Measurements from ENCODE around the gene UBL7.
A peak's percentile ranks its signal among the peaks of the same experiment; 100 is the strongest.

The UBL7 gene

DNA sequence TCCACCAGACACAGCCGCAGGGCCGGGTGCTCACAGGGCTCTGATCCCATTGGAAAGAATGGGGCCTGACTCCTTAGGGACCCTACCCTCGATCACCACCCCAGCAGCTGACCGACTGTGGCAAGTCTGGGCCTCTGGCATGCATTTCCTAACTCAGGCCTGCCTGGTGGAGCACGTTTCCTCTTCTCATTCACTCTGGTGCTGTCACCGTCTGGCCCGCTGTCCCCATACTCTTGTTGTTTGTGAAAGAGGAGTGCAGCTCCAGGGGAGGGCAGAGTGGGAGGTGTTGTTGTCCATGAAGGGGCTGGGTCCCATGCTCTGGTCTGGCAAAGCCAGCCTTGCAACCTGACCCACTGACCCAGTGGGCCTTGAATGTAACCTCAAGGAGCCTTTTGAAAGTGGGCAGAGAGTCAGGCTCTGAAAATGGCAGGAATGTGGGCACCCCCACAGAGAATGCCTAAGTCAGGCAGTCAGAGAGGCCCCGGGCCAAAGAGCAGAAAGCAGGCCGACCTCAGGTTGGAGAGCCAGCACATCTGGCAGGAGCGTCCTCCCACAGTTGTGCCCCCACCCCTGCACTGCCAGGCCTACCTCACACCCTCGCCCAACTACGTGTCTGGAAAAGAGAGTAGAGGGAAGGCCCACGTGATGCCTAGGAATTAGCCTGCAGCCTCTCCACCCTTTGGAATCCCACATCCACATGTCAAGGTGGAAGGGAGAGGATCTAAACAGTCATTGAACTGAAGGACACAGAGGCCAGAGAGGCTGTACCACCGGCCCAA lies 38.1 kb downstream of the UBL7 start:
- peak; percentile 95 for DNase-seq (ENCODE audit: low read depth)

DNA sequence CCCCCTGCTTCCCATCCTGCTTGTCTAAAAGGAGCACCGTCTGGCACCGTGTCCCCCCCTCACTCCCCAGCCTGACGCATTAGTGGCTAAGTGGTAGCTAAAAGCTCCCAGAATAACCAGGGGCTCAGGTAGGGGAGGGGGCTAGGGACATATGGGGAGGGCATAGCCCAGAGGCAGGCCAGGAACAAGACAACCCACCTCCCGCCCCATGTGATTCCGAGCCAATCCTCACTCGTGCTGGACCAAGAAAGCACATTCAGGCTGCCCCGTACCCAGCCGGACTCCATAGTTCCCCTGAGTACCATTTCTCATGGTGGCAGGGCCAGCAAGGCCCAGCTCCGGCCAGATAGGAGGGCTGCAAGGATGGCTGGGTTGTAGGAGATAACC lies 38.7 kb downstream of the UBL7 start:
- no peak for DNase-seq (ENCODE audit: low read depth)

DNA sequence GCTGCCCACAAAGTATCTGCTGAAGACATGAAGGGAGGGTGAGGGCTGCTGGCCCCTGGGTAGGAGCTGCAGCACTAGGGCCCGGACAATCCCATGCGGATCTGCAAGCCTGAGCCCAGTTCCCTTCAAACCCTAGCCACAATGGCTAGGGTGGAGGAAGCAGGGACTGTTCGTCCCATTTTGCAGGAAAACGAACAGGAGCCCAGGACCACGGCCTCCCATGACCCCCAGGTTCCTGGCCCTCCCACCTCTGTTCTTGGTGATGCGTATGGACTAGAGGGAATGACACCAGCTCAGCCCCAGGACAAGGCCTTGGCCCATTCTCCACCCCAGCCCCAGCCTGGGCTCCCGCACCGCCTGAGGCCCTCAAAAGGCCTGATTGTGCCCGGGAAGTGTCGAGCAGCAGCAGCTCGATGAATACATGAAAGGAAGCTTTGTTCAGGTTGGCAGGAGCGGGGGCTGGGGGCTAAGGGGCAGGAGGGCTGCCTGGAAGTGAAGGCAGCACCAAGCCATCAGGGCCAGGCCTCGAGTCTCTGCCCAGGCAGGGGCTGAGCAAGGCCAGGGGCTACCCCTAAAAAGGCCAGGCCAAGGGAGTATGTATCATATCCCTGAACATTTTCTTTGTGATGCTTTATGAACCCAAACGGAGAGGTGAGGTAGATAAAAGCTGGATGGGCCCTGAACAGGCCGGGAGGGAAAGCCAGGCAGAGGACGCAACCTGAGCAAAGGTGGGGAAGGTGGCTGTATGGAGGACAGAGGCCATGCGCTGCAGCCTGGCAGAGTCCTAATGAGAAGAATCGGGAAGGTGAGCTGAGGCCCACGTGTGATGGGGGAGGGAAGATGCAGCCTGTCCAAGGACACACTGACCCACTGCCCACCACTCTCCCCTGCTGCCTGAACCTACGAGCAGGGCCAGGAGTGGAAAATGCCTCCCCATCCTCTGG lies 39.4 kb downstream of the UBL7 start:
- DNase-seq (ENCODE audit: low read depth) = no peak

DNA sequence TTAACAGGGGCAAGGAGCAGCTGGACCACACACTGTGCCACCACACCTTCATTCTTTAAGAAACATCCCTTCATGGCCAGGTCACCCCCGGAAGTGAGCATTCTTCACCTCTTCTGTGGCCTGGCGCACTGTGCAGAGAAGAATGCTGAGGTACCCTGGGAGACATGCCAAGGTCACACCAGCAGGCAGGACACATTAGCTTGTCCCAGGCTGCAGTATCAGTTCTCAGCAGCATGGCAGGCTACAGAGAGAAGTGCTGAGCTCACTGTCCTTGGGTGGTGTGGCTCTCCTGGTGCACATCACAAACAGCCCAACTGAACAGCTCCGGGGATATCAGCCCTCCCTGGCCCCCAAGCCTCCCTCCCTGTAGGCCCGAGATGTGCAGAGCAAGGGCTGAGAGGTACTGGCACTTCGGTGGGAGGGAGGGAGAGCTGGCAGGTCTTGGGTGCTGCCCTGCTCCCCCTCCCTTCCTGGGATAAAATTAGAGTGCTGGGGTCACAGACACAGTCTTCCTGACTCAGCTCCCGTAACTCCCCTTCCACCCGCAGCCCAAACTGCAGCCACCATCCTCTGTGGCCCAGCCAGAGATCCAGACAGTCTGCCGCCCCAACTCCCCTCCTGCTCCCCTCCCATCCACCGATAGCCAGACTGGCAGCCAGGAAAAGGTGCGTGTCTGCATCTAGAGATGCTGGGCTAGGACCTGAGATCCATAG lies 40.6 kb downstream of the UBL7 start:
- DNase-seq (ENCODE audit: low read depth) = peak; percentile 6

DNA sequence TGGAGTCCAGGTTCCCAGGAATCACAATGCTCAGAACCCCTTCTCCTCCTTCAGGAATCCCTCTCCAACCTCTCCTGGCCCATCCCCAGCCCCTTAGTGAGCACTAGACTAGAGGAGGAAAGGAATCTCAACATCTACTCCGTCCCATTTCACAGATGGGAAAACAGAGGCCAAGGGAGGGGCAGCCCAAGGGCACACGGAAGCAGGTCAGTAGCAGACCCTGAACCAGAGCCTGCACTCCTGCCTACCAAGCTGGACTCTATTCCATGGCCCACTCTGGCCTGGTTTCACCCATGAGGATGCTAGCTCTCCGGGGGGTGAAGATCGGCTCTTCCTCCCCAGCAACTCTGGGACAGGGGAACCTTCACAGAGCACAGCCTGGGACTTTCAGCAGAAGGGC lies 41.5 kb downstream of the UBL7 start:
- DNase-seq (ENCODE audit: low read depth) = no peak

DNA sequence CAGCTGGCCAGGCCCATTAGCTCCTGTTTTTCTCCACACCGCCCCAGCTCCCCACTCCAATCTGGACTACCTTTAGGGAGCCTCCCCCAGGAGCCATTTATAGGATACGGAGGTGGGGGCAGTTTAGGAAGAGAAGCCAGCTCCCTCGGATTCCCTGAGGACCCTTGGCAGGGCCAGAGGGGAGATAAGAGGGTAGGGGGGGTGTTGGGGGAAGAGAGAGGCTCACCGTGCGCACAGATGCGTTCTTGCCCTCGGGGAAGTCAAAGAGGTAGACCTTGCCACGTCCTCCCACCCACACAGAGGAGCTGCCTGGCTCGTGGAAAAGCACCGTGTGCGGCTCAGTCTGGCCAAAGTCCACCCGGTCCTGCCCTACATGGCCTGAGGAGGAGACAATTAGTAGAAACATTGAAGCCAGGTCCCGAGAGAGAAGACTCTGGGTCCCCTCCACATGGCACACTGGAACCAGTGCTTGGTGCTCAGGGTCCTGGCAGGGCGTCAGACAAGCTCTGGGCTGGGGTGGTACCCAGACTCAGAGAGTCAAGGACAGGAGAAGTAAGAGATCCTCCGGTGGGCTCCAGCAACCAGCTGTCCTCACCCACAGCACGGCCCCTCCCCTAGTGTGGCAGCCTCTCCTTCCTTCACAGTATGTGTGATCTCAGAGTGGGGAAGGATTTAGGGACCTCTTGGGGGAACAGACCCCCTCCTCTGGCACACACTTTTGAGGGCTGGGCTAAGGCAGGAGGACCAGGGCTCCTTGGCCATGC lies 42.2 kb downstream of the UBL7 start:
- DNase-seq (ENCODE audit: low read depth) = no peak

DNA sequence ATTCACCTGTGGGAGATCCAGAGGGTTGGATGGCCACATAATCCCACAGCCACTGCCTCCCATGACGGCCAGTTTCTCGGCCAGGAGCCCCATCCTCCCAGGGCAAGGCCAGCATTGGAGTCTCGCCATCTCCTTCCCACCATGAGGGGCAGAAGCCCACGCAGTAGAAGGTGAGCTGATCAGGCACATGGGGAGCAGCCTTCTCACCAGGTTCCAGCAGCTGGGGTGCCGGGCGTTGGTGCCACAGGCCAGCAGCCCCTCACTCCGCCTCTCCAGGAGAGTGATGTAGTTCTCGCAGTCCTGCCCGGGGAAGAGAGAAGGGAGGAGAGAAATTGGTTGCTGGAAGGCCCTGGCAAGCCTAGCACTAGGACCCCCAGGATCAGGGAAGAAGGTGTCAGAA lies 43.3 kb downstream of the UBL7 start:
- DNase-seq (ENCODE audit: low read depth) = no peak

DNA sequence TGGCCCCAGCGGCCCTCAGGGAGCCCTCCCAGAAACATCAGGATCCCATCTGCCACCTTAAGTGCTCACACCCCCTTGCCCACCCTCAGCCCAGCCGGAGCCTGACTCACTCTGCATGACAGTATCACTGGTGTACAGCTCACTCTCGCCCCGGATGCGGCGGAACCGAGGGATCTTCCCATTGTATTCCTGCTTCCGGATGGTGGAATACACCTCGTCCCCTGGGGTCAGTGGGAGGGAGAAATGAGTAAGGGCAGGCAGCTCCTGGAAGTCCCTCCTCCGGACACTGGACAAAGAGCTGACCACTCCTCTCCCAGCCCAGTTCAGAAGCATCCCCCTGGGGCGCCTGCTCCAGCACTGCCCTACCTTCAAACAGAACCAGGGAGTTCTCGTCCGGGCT lies 43.7 kb downstream of the UBL7 start:
- peak; percentile 12 for DNase-seq (ENCODE audit: low read depth)

DNA sequence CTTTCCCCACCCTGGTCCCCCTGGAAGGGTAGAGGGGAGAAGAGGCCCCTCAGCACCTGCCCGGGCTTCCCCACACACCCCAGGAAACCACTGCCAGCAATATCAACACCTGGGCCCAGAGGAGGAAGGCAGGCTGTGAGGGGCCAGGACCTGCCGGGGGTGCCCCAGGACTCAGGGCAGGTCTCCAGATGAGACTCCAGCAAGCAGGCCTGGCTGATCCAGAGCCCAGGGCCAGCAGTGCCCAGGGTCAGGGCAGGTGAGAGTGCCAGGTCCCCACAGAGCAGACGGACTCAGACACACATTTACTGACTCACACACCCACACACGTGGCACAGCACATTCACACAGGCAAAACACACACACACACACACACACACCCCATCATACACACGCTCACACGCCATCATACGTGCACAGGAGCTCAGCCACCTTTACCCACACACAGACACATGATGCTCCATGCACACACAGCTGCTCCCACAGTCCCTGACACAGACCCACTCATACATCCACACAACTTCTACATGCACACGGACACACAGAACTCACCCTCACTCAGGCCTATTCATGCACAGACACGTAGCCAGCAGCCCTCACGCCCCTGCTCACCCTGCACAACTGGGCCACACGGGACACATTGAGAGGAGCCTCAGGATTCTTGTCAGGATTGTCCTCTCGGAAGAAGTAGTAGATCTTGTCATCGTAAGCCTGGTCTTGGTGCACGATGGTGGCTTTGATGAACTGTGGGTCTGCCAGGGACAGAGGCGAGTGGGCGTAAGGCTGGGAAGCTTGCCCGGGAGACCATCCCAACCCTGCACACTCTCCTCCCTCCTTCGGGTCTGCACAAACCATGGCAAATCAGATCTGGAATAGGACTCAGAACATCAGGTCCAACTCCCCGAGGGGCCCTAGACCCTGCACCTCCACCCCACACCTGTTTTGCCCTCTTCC lies 44.7 kb downstream of the UBL7 start:
- no peak for DNase-seq (ENCODE audit: low read depth)

DNA sequence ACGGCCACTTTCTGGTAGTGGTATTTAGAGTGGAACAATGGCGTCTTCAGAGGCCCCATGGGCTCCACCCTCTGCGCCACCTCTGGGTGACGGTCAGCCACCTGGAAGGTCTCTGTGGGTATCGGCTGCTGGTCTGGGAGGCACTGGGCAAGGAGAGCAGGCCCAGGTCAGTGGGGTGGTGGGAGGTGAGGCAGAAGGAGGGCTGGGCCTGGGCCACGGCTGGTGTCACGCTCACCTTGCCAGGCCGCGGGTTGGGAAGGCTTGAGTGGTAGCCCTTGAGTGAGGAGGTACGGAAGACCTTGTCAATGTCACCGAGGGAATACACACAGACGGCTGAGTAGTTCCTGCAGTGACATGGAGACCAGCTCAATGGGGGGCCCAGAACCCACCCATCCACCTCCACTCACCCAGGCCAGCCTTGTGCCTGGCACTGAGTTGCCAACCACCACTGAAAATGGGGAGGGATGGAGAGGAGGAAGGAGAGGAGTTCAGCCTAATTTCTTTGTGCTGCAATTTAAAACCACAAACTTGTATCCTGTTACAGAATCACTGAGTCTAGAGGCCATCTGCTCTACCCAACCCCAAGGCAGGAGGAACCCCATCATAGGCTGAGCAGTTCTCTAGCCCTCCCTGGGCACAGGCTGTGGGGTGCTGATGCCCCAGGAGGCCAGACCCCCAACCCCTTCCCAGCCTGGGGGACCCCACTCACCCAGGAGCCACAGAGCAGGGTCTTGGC lies 46.2 kb downstream of the UBL7 start:
- DNase-seq (ENCODE audit: low read depth) = peak; percentile 9

DNA sequence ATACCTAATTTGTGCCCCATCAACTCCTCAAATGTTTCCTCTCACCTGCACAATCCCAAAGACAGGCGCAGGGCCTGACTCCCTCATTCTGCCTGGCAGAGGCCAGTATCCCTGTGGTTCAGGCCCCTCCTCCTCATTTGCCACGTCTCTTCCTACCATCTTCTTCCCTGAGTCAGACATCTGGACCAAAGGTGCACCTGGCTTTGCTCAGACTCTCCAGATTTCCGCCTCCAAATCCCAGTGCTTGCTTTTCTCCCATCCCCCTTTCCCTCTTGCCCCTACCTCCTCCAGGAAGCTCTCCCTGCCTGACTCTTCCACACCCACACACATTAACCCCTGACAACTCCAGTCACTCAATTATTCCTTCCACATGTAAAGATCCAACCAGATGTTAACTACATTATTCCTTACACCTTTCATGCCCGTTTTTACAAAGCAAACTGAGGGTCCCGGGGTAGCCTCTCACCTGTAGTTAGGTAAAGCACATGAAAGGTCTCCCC lies 46.8 kb downstream of the UBL7 start:
- no peak for DNase-seq (ENCODE audit: low read depth)

DNA sequence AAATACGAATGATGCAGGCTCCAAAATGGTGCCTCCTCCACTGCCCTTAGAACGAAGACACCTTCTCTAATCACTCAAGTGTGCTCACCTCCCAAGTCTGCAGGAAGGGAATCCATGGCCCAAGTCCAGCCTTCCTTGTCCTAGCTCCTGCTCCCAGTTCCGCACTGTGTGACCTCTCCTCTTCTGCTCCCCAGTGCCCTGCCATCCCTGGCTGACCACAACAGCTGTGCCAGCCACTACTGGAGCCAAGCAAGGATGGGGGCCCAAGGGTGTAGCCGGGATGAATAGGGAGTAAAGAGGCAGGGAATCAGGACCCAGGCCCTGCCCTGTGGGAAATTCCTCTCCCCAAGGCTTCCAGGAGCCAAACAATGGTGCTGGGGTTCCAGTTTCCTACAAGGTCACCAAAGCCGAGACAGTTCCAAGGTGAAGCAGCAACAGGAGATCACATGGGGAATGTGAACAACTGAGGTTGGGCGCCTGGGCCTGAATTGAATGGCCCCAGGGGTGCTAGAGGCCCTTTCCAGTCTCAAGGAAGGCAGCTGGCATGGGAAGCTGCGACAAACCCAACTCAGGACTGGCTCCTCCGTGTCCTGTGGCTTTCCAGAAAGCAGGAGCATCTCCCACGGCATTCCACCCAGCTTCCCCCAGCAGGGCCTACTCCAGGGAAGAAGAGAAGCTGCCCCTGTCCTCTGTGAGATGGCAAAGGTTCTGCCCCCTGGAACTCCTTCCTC lies 47.4 kb downstream of the UBL7 start:
- no peak for DNase-seq (ENCODE audit: low read depth)

DNA sequence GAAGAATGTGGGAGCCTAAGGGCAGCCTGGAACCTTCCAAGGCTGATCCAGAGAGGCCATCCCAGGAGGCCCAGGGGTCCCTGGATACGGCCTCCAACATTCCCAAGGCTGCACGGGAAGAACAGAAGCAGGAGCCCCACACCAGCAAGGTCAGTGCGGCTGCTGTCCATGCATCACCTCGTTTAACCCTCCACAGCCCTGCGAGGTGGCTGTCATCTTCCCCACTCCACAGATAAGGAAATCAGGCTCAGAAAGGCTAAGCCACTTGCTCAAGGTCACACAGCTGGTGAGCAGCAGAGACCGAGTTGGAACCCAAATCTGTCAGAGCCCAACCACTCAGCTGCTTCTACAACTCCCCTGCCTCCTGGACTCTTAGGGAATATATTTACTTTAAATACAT lies 48.8 kb downstream of the UBL7 start:
- no peak for DNase-seq (ENCODE audit: low read depth)

DNA sequence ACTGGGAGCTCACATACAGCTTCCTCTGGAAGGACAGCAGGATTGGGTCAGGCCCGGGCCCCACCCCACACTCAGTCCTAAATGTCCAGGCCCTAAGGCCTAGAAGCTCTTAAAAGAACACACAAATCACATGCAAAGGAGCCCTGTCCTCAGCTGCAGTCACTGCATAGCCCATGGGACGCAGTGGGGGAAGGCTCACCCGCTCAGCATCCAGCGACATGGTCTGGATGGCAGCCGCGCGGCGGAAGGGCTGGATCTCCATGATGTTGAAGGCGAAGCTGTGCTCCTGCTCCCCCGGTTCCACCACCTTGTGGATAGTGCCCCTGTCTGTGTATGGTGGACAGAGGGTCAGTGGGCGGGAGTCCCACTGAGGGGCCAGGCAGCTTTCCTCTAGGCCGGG lies 49.3 kb downstream of the UBL7 start:
- no peak for DNase-seq (ENCODE audit: low read depth)

DNA sequence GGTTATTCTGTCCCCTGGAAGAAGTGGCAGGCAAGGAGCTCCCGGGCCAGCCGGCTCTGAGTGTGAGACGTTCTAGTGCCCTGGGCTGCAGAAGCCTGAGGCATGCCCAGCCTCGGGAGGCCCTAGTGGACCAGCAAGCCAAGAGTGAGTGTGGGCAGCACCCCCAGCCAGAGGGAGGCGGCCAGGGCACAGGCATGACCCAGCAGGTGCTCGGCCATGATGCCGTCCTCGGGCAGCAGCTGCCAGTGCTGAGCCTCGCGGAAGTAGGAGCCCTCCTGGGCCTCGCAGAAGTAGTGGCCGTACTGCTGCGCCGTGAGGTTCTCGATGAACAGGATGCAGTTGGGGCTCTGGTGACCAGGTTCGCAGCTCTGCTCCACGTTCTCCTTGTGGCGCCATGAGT lies 50.5 kb downstream of the UBL7 start:
- DNase-seq (ENCODE audit: low read depth) = no peak

DNA sequence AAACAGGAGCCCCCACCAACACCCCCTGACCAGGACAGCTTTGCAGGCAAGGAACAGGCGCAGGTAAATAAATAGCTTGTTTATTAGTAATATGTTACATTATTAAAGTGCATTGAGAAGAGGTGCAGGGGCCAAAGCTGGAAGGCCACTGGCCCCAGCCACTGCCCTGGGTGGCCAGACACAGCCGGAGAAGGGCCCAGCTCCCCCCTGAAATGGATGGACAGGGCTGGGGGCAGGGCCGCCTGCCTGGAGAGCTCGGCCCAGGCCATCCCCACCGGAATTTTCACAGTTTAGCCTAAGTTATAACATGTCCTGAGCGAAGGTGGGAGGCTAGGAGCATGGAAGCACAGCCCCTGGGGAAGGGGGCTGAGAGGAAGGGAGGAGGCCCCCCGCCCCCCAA lies 51.7 kb downstream of the UBL7 start:
- no peak for DNase-seq (ENCODE audit: low read depth)

DNA sequence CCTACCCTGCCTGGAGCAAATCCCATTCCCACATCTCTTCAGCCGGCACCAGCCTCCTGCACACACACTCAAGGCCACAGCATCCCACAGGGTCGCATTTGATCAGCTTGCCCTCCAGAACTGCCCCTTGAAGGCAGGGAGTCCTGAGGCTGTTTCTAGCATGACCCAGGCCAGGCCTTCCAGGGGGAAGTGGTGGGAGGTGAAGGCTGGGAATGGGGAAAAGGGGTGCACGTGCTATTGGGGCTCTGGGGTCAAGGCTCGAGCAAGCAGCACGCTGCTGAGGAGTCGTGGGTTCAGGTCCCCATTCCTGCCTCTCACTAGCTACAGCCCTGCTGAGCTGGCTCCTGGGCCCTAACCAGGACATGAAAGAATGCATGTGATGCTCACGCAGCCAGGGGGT lies 52.1 kb downstream of the UBL7 start:
- no peak for DNase-seq (ENCODE audit: low read depth)

DNA sequence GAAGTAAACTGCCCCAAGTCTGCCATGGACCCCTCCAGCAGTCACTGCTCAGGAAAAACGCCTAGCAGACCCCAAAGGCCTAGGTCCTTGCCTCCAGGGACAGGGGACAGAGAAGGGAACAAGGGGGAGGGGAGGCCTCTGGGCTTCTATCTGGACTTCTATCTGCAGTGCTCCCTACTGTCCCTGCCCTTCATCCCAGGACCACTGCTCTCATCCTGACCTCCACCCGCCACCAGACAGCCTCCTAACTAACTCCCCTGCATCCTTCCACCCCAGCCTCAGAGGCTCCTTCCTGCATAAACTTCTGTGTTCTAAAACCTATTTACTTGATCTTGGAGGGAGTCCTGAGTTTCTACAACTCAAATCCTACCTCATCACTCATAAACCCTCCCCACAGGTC lies 52.6 kb downstream of the UBL7 start:
- DNase-seq (ENCODE audit: low read depth) = no peak

All from fibroblast of gingiva (primary cell).